ENCODE data around the gene RAP1GAP. TPM values are rescaled to one million over a fixed set of nuclear protein-coding genes. Genes with fewer than 3 reads are reported as not detected.

The RAP1GAP gene
- total and polyA plus RNA-seq, 3 experiments from 2014 or later = 0.44 to 0.50 TPM; not detected in 1

- Mint-ChIP-seq H3K4me1 (peaks cover 2 to 4% (median 2%) of the 10 kb centered on the region in 3 donors), H3K9me3 (no peaks in the 10 kb centered on the region), H3K27me3 (no peaks in the 10 kb centered on the region), H3K27ac (peak overlapping the region in 1 of 8 donors; percentile 17), H3K36me3 (peaks cover 9 to 82% (median 26%) of the 10 kb centered on the region in 3 donors), H3K4me3 (no peak overlapping the region)
- H3K4me1 ChIP-seq (ENCODE audit: insufficient read depth, low read length) = no peaks in the 10 kb centered on the region
- peak overlapping the region; percentile 14 for H3K27ac ChIP-seq (ENCODE audit: low read depth, low read length)
- POLR2A ChIA-PET = no interaction called here
- CTCF ChIA-PET = interaction anchor here (0.6 to 0.8 kb wide), 2 partner anchors 261 to 321 kb away, joined by 3 read pairs; no protein-coding TSS in a partner anchor
- peak in 1 of 5 donors; percentile 2 for DNase-seq
- H3K4me3 ChIP-seq (ENCODE audit: low read length) = no peak overlapping the region
- no peaks in the 10 kb centered on the region for H3K27me3 ChIP-seq (ENCODE audit: insufficient read depth, low read length, poor library complexity, severe bottlenecking)
- H3K9me3 ChIP-seq (ENCODE audit: low read length) = no peaks in the 10 kb centered on the region
- peaks cover 51% of the 10 kb centered on the region for H3K36me3 ChIP-seq (ENCODE audit: insufficient read depth, low read length)
Measured at GRCh38 chr1:21703318-21703963, 34.3 kb upstream of the RAP1GAP start.

DNA sequence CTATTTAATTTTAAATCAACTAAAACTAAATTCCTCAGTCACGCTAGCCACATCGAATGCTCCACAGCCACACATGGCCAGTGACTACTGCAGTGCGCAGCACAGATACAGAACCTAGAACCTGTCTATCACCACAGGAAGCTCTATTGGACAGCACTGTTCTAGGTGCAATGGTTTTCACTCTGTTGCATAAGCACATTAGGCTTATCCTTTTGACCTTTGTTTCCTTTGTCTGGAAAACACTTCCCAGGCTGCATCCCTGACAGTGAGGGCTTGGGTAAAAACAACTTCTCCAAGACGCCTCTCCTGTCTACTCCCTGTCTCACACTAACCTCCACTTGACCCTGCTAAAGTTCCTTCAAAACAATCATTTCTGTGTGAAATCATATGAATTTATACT is 33.6 kb upstream of the RAP1GAP start:
- H3K4me3 Mint-ChIP-seq = no peak overlapping the region
- DNase-seq = no peak
- no peak overlapping the region for H3K27ac ChIP-seq (ENCODE audit: low read depth, low read length)
- POLR2A ChIA-PET = no interaction called here
- H3K36me3 ChIP-seq (ENCODE audit: insufficient read depth, low read length) = peaks cover 51% of the 10 kb centered on the region
- peaks cover 11 to 85% (median 29%) of the 10 kb centered on the region in 3 donors for H3K36me3 Mint-ChIP-seq
- no peaks in the 10 kb centered on the region for H3K9me3 Mint-ChIP-seq
- H3K27me3 Mint-ChIP-seq = no peaks in the 10 kb centered on the region
- no peak overlapping the region for H3K4me3 ChIP-seq (ENCODE audit: low read length)
- H3K4me1 ChIP-seq (ENCODE audit: insufficient read depth, low read length) = no peaks in the 10 kb centered on the region
- H3K4me1 Mint-ChIP-seq = peaks cover 2 to 8% (median 4%) of the 10 kb centered on the region in 3 donors
- CTCF ChIA-PET = interaction anchor here (0.6 kb wide), 1 partner anchor 262 kb away, joined by 3 read pairs; no protein-coding TSS in a partner anchor
- H3K9me3 ChIP-seq (ENCODE audit: low read length) = no peaks in the 10 kb centered on the region
- H3K27me3 ChIP-seq (ENCODE audit: insufficient read depth, low read length, poor library complexity, severe bottlenecking) = no peaks in the 10 kb centered on the region
- H3K27ac Mint-ChIP-seq = peak overlapping the region in 2 of 8 donors; percentile 29 to 40

DNA sequence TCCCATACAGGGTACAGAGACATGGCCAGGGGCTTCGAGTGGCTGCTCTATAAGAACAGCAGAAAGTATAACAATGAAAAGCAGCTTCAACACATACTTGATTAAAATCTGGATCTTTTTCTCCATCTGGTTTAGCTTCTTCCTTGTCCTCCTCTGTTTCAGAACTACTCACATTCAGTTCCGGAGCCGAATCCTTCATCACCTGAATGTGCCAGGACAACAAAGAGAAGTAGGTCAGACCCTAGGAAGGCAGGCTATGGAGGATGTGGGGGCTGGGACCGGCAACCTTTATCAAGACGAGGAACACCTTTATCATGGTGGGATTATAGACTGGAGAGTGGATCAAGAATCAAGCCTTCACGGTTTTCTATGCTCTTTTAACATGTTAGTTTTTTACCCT is 32.2 kb upstream of the RAP1GAP start:
- no peak overlapping the region for H3K4me3 Mint-ChIP-seq
- H3K27me3 ChIP-seq (ENCODE audit: insufficient read depth, low read length, poor library complexity, severe bottlenecking) = no peaks in the 10 kb centered on the region
- H3K4me3 ChIP-seq (ENCODE audit: low read length) = no peak overlapping the region
- DNase-seq = no peak
- H3K36me3 ChIP-seq (ENCODE audit: insufficient read depth, low read length) = peaks cover 51% of the 10 kb centered on the region
- CTCF ChIA-PET = no interaction called here
- peaks cover 11 to 82% (median 26%) of the 10 kb centered on the region in 3 donors for H3K36me3 Mint-ChIP-seq
- no peaks in the 10 kb centered on the region for H3K4me1 ChIP-seq (ENCODE audit: insufficient read depth, low read length)
- no peak overlapping the region for H3K27ac ChIP-seq (ENCODE audit: low read depth, low read length)
- H3K27me3 Mint-ChIP-seq = no peaks in the 10 kb centered on the region
- H3K27ac Mint-ChIP-seq = peak overlapping the region in 2 of 8 donors; percentile 64 to 69
- H3K9me3 ChIP-seq (ENCODE audit: low read length) = no peaks in the 10 kb centered on the region
- POLR2A ChIA-PET = no interaction called here
- H3K9me3 Mint-ChIP-seq = no peaks in the 10 kb centered on the region
- H3K4me1 Mint-ChIP-seq = peaks cover 2 to 8% (median 4%) of the 10 kb centered on the region in 3 donors

DNA sequence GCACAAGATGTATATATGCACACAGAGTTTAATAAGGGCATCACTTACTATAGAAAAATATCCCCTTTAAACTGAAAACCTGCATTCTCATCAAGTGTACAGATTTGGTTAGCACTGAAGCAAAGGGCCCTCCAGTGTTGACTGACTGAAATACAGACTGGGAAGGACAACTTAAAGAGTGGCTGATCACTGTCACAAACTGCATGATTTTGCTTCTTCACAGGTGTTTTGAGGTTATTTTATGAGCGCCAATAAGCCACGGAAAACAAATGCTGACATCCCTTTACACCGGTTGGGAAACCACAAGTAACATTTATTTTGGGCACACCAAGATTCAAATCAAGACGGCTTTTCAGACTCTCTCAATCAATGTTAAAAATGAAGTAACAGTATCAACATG is 30.9 kb upstream of the RAP1GAP start:
- H3K4me3 ChIP-seq (ENCODE audit: low read length) = no peak overlapping the region
- Mint-ChIP-seq H3K4me3 (no peak overlapping the region), H3K4me1 (peaks cover 2 to 8% (median 4%) of the 10 kb centered on the region in 3 donors), H3K27me3 (no peaks in the 10 kb centered on the region), H3K27ac (peak overlapping the region in 3 of 8 donors; percentile 3 to 45 (median 10)), H3K9me3 (no peaks in the 10 kb centered on the region), H3K36me3 (peaks cover 11 to 76% (median 24%) of the 10 kb centered on the region in 3 donors)
- ChIA-PET POLR2A (no interaction called here), CTCF (no interaction called here)
- DNase-seq = no peak
- H3K27me3 ChIP-seq (ENCODE audit: insufficient read depth, low read length, poor library complexity, severe bottlenecking) = no peaks in the 10 kb centered on the region
- H3K36me3 ChIP-seq (ENCODE audit: insufficient read depth, low read length) = peaks cover 49% of the 10 kb centered on the region
- H3K4me1 ChIP-seq (ENCODE audit: insufficient read depth, low read length) = no peaks in the 10 kb centered on the region
- no peaks in the 10 kb centered on the region for H3K9me3 ChIP-seq (ENCODE audit: low read length)
- H3K27ac ChIP-seq (ENCODE audit: low read depth, low read length) = no peak overlapping the region

- peaks cover 44% of the 10 kb centered on the region for H3K36me3 ChIP-seq (ENCODE audit: insufficient read depth, low read length)
- ChIA-PET CTCF (no interaction called here), POLR2A (no interaction called here)
- H3K4me1 ChIP-seq (ENCODE audit: insufficient read depth, low read length) = no peaks in the 10 kb centered on the region
- no peak for DNase-seq
- peaks cover 2 to 8% (median 4%) of the 10 kb centered on the region in 3 donors for H3K4me1 Mint-ChIP-seq
- H3K4me3 ChIP-seq (ENCODE audit: low read length) = no peak overlapping the region
- H3K36me3 Mint-ChIP-seq = peaks cover 7 to 77% (median 19%) of the 10 kb centered on the region in 3 donors
- no peak overlapping the region for H3K27ac ChIP-seq (ENCODE audit: low read depth, low read length)
- no peaks in the 10 kb centered on the region for H3K9me3 Mint-ChIP-seq
- no peaks in the 10 kb centered on the region for H3K27me3 ChIP-seq (ENCODE audit: insufficient read depth, low read length, poor library complexity, severe bottlenecking)
- no peak overlapping the region for H3K4me3 Mint-ChIP-seq
- H3K27ac Mint-ChIP-seq = no peak overlapping the region
- no peaks in the 10 kb centered on the region for H3K9me3 ChIP-seq (ENCODE audit: low read length)
- H3K27me3 Mint-ChIP-seq = no peaks in the 10 kb centered on the region
Measured at GRCh38 chr1:21696931-21697330, 27.8 kb upstream of the RAP1GAP start.

- CTCF ChIA-PET = no interaction called here
- no peak for DNase-seq
Measured at GRCh38 chr1:21693732-21694131, 24.6 kb upstream of the RAP1GAP start.

GRCh38 chr1:21691739-21692138 is 22.6 kb upstream of the RAP1GAP start:
- no peaks in the 10 kb centered on the region for H3K27me3 Mint-ChIP-seq

More at GRCh38 chr1:21693732-21694131, 24.6 kb upstream of the RAP1GAP start:
- Mint-ChIP-seq H3K27ac (peak overlapping the region in 1 of 8 donors; percentile 21), H3K9me3 (no peaks in the 10 kb centered on the region), H3K4me1 (peaks cover 0 to 8% (median 0%) of the 10 kb centered on the region in 3 donors), H3K4me3 (no peak overlapping the region), H3K27me3 (no peaks in the 10 kb centered on the region), H3K36me3 (peaks cover 3 to 81% (median 24%) of the 10 kb centered on the region in 3 donors)
- Histone ChIP-seq H3K4me1 (ENCODE audit: insufficient read depth, low read length) (no peaks in the 10 kb centered on the region), H3K27ac (ENCODE audit: low read depth, low read length) (no peak overlapping the region), H3K36me3 (ENCODE audit: insufficient read depth, low read length) (peaks cover 43% of the 10 kb centered on the region), H3K27me3 (ENCODE audit: insufficient read depth, low read length, poor library complexity, severe bottlenecking) (no peaks in the 10 kb centered on the region), H3K4me3 (ENCODE audit: low read length) (no peak overlapping the region), H3K9me3 (ENCODE audit: low read length) (no peaks in the 10 kb centered on the region)
- POLR2A ChIA-PET = no interaction called here

DNA sequence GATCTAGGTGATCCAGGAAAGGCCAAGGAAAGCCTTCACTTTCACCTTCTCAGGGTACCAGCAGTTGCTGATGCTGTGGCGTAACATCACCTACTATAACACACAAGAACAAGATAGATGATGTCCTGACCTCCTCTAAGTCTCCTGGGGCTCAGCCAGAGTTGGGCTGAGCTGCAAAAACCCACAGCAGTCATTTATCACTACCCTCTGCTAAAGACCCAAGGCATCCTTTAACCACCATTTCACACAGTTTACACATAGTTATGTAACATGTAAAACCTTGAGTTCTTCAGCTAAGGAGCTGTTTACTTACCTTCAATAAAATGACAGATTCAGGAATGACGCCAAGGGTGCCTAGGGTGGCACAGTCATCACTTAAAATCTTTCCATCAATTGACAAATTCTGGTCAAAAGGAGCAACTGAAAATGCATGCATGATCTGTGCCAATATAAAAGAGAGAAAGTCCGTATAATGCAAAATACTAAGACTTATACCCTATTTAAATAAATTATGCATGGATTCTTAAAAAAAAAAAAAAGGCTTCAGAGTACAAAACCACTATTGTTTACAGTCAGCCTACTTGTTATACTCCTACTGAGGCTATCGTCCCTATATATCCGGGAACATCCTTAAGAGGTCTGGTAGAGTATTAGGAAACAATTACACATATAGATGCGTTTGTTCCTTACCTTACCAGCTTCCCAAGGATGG is 20.7 kb upstream of the RAP1GAP start:
- ChIA-PET POLR2A (no interaction called here), CTCF (no interaction called here)
- peaks cover 50% of the 10 kb centered on the region for H3K36me3 ChIP-seq (ENCODE audit: insufficient read depth, low read length)

More at GRCh38 chr1:21691739-21692138, 22.6 kb upstream of the RAP1GAP start:
- Mint-ChIP-seq H3K4me3 (no peak overlapping the region), H3K9me3 (no peaks in the 10 kb centered on the region), H3K4me1 (no peaks in the 10 kb centered on the region), H3K36me3 (peaks cover 6 to 79% (median 29%) of the 10 kb centered on the region in 3 donors), H3K27ac (no peak overlapping the region)
- ChIA-PET POLR2A (no interaction called here), CTCF (interaction anchor here (0.7 kb wide), 1 partner anchor 18 kb away, joined by 3 read pairs; no protein-coding TSS in a partner anchor)
- Histone ChIP-seq H3K4me3 (ENCODE audit: low read length) (no peak overlapping the region), H3K9me3 (ENCODE audit: low read length) (no peaks in the 10 kb centered on the region), H3K4me1 (ENCODE audit: insufficient read depth, low read length) (no peaks in the 10 kb centered on the region), H3K27ac (ENCODE audit: low read depth, low read length) (no peak overlapping the region), H3K27me3 (ENCODE audit: insufficient read depth, low read length, poor library complexity, severe bottlenecking) (no peaks in the 10 kb centered on the region), H3K36me3 (ENCODE audit: insufficient read depth, low read length) (peaks cover 53% of the 10 kb centered on the region)
- no peak for DNase-seq

More for the DNA sequence above, 20.7 kb upstream of the RAP1GAP start:
- Mint-ChIP-seq H3K4me3 (no peak overlapping the region), H3K27ac (peak overlapping the region in 2 of 8 donors; percentile 22 to 57), H3K27me3 (no peaks in the 10 kb centered on the region), H3K4me1 (no peaks in the 10 kb centered on the region), H3K9me3 (no peaks in the 10 kb centered on the region), H3K36me3 (peaks cover 7 to 83% (median 37%) of the 10 kb centered on the region in 3 donors)
- Histone ChIP-seq H3K27ac (ENCODE audit: low read depth, low read length) (no peak overlapping the region), H3K9me3 (ENCODE audit: low read length) (no peaks in the 10 kb centered on the region), H3K4me1 (ENCODE audit: insufficient read depth, low read length) (no peaks in the 10 kb centered on the region), H3K27me3 (ENCODE audit: insufficient read depth, low read length, poor library complexity, severe bottlenecking) (no peaks in the 10 kb centered on the region), H3K4me3 (ENCODE audit: low read length) (no peak overlapping the region)
- DNase-seq = no peak

Measured in CD8-positive, alpha-beta memory T cell (primary cell).